GM18909 (cell line): ENCODE data around the gene TYRO3.
A peak's percentile ranks its signal among the peaks of the same experiment; 100 is the strongest.
"Not testable (repeated sequence)": the region's sequence is repeated elsewhere in the genome, so short reads cannot be mapped to it uniquely, and the experiment has no call there.

Experiments used
- ATAC-seq: cut with Tn5 transposase; IDR thresholded peaks from one replicate; pipeline ENCODE4 v1.9.1; 2021; ENCODE audit warnings: mild to moderate bottlenecking; ENCODE audit not compliant: unreplicated experiment, poor library complexity

TYRO3 gene

GRCh38 chr15:41553731-41554130 is 5.3 kb upstream of the TYRO3 start:
- ATAC-seq: no peak

- no peak for ATAC-seq
These were observed 4.7 kb upstream of the TYRO3 start for GRCh38 chr15:41554343-41554742.

GRCh38 chr15:41554915-41555314 is 4.1 kb upstream of the TYRO3 start:
- no peak for ATAC-seq

GRCh38 chr15:41556677-41557076 is 2.3 kb upstream of the TYRO3 start:
- ATAC-seq: no peak

GRCh38 chr15:41557673-41558399 is 1.2 kb upstream of the TYRO3 start:
- peak; percentile 70 for ATAC-seq

- no peak for ATAC-seq
These were observed 299 bp downstream of the TYRO3 start for GRCh38 chr15:41559239-41559782.

GRCh38 chr15:41560572-41560874 is 1.5 kb downstream of the TYRO3 start:
- ATAC-seq: no peak

GRCh38 chr15:41561104-41561776 is 2.2 kb downstream of the TYRO3 start:
- no peak for ATAC-seq

- ATAC-seq: no peak
These were observed 2.7 kb downstream of the TYRO3 start for GRCh38 chr15:41561777-41562145.

GRCh38 chr15:41562244-41562643 is 3.2 kb downstream of the TYRO3 start:
- no peak for ATAC-seq

GRCh38 chr15:41562784-41563198 is 3.8 kb downstream of the TYRO3 start:
- ATAC-seq: no peak

- no peak for ATAC-seq
These were observed 5.4 kb downstream of the TYRO3 start for GRCh38 chr15:41564286-41564959.

- no peak for ATAC-seq
These were observed 6.0 kb downstream of the TYRO3 start for GRCh38 chr15:41564960-41565502.

GRCh38 chr15:41565702-41566101 is 6.7 kb downstream of the TYRO3 start:
- ATAC-seq: no peak

GRCh38 chr15:41566121-41566885 is 7.3 kb downstream of the TYRO3 start:
- no peak for ATAC-seq

GRCh38 chr15:41567261-41567660 is 8.2 kb downstream of the TYRO3 start:
- no peak for ATAC-seq

GRCh38 chr15:41567862-41568261 is 8.8 kb downstream of the TYRO3 start:
- ATAC-seq: no peak

- ATAC-seq: no peak
These were observed 9.5 kb downstream of the TYRO3 start for GRCh38 chr15:41568350-41569017.

- not testable (repeated sequence) for ATAC-seq
These were observed 10.2 kb downstream of the TYRO3 start for GRCh38 chr15:41569232-41569631.

GRCh38 chr15:41570764-41571163 is 11.8 kb downstream of the TYRO3 start:
- no peak for ATAC-seq
